Stimulated activated CD8-positive, alpha-beta memory T cell treated with anti-CD3 and anti-CD28 coated beads, Interleukin-4, amount 100 ng/mL, for 24 hours (primary cell): ENCODE data around the gene REG1B.

Experiments used
- DNase-seq: peaks from one replicate; pipeline ENCODE4 v3.0.0-alpha.2; 2020; ENCODE audit warnings: low read depth

Gene REG1B

GRCh38 chr2:79087785-79088364, at the start of gene REG1B:
Gene REG1B (minus strand): TSS chr2:79087993. CDS start chr2:79087612, 381 bp downstream.
- no peak for DNase-seq

GRCh38 chr2:79131687-79132086, 43.9 kb upstream of the REG1B start:
- no peak for DNase-seq

GRCh38 chr2:79129804-79130203, 42.0 kb upstream of the REG1B start:
- DNase-seq, result no peak

- DNase-seq, result no peak
These were observed 41.5 kb upstream of the REG1B start for GRCh38 chr2:79129260-79129659.

- no peak for DNase-seq
These were observed 40.6 kb upstream of the REG1B start for GRCh38 chr2:79128406-79128805.

GRCh38 chr2:79125721-79125985, 37.9 kb upstream of the REG1B start:
- DNase-seq, result no peak

- DNase-seq, result no peak
These were observed 37.3 kb upstream of the REG1B start for GRCh38 chr2:79124907-79125720.

GRCh38 chr2:79122676-79123075, 34.9 kb upstream of the REG1B start:
- DNase-seq, result no peak

- DNase-seq, result no peak
These were observed 32.5 kb upstream of the REG1B start, which contains the start of gene REG1A for GRCh38 chr2:79120194-79120713. Gene REG1A (plus strand): TSS chr2:79120488. CDS start chr2:79120862, 374 bp downstream.

- DNase-seq, result no peak
These were observed 29.5 kb upstream of the REG1B start for GRCh38 chr2:79116997-79117928.

- DNase-seq, result no peak
These were observed 27.2 kb upstream of the REG1B start for GRCh38 chr2:79114797-79115494.

- DNase-seq, result no peak
These were observed 24.5 kb upstream of the REG1B start for GRCh38 chr2:79112269-79112668.

- no peak for DNase-seq
These were observed 17.5 kb upstream of the REG1B start for GRCh38 chr2:79105259-79105658.

GRCh38 chr2:79103214-79103613, 15.4 kb upstream of the REG1B start:
- DNase-seq, result no peak

GRCh38 chr2:79101024-79101423, 13.2 kb upstream of the REG1B start:
- no peak for DNase-seq

- DNase-seq, result no peak
These were observed 12.5 kb upstream of the REG1B start for GRCh38 chr2:79100285-79100684.

- DNase-seq, result no peak
These were observed 11.4 kb upstream of the REG1B start for GRCh38 chr2:79099140-79099686.

- no peak for DNase-seq
These were observed 10.1 kb upstream of the REG1B start for GRCh38 chr2:79097843-79098242.

GRCh38 chr2:79090693-79091092, 2.9 kb upstream of the REG1B start:
- no peak for DNase-seq

- DNase-seq, result no peak
These were observed 1.5 kb downstream of the REG1B start for GRCh38 chr2:79086255-79086654.

- DNase-seq, result no peak
These were observed 2.4 kb downstream of the REG1B start for GRCh38 chr2:79085382-79085781.
